Left lung (tissue), 10 donors: ENCODE data around the gene FN1. TPM values are rescaled to one million over a fixed set of nuclear protein-coding genes. Genes with fewer than 3 reads are reported as not detected.
"Not testable (repeated sequence)": the region's sequence is repeated elsewhere in the genome, so short reads cannot be mapped to it uniquely, and the experiment has no call there.

Experiments
- ATAC-seq: fragments of 200-7000 bp; cut with Tn5 transposase; one replicate; pipeline ENCODE4 v1.9.1; 2020; ENCODE audit warnings: moderate library complexity
- DNase-seq, 4 donors: peaks; one replicate each; pipeline ENCODE4 v3.0.0-alpha.2; 2013 to 2020
- H3K27ac ChIP-seq, 2 donors: fragments of 200-600 bp; sonication (generic) in 1 of 2; one replicate each; pipeline versions ENCODE4 v1.5.0 to v1.8.0; 2020 to 2021
- H3K27me3 ChIP-seq, 2 donors: fragments of 200-600 bp; sonication (generic) in 1 of 2; one replicate each; pipeline versions ENCODE4 v1.5.0 to v1.8.0; 2020 to 2021
- H3K36me3 ChIP-seq, 2 donors: fragments of 200-600 bp; sonication (generic) in 1 of 2; one replicate each; pipeline versions ENCODE4 v1.5.0 to v1.8.0; 2020 to 2021
- H3K4me1 ChIP-seq, 2 donors: fragments of 200-600 bp; one replicate each; pipeline ENCODE4 v1.8.0; 2021
- H3K4me3 ChIP-seq, 2 donors: fragments of 200-600 bp; sonication (generic) in 1 of 2; one replicate each; pipeline versions ENCODE4 v1.5.0 to v1.8.0; 2020 to 2021; ENCODE audit warnings: mild to moderate bottlenecking in 1 of 2
- H3K9me3 ChIP-seq, 2 donors: fragments of 200-600 bp; sonication (generic) in 1 of 2; one replicate each; pipeline versions ENCODE4 v1.5.0 to v1.8.0; 2020 to 2021
- CTCF ChIP-seq, 2 donors: fragments of 200-600 bp; sonication (generic) in 1 of 2; IDR thresholded peaks; one replicate each; pipeline versions ENCODE4 v1.5.0 to v1.8.0; 2021; ENCODE audit warnings: antibody characterized with exemption in 2 of 2
- intact Hi-C, 2 donors: fragments of 100-400 bp; cut with DNase I; formaldehyde crosslinking; loops; one replicate each; pipeline versions ENCODE4 v1.11.2 to v1.14.2; 2022
- polyA plus RNA-seq, 6 donors: library from polyadenylated mRNA; unstranded; fragments of 120-200 nt; gene quantifications; one replicate each; pipeline ENCODE4 v1.2.1, GENCODE V29; 2013; ENCODE audit not compliant: insufficient read length in 6 of 6
- total RNA-seq, 2 donors: library from RNA; stranded (reverse); fragmentation: NEBNext Ultra II Directional; extraction: Animal tissue kit (Norgen Biotek cat#: 25700); gene quantifications; one replicate each; pipeline ENCODE4 v1.2.1, GENCODE V29; 2021
- donor health status: DM: no; HTN: yes; CAD: no.
- donor health status: DM: no; HTN: no; CAD: no.

Gene FN1
- total and polyA plus RNA-seq, 8 donors, result 1,663 to 3,073 (median 1,855) TPM

- TF ChIP-seq CTCF (IDR thresholded peaks at IDR 0.05), result no peak
- ATAC-seq (no peak), DNase-seq (no peak)
- Histone ChIP-seq H3K4me3 (no peak overlapping the region), H3K27me3 (no peaks in the 10 kb centered on the region), H3K36me3 (peaks cover 0 to 52% of the 10 kb centered on the region in 2 donors), H3K9me3 (no peaks in the 10 kb centered on the region), H3K4me1 (no peaks in the 10 kb centered on the region), H3K27ac (no peak overlapping the region)
- intact Hi-C loops, result no loop called here
These were observed 75.3 kb downstream of the FN1 start for GRCh38 chr2:215360596-215360995.

GRCh38 chr2:215360059-215360458 lies 75.8 kb downstream of the FN1 start:
- H3K27ac ChIP-seq, ATAC-seq, H3K9me3 ChIP-seq, H3K4me3 ChIP-seq, DNase-seq, intact Hi-C loops, H3K27me3 ChIP-seq, H3K4me1 ChIP-seq: not testable (repeated sequence)
- peaks cover 0 to 47% of the 10 kb centered on the region in 2 donors for H3K36me3 ChIP-seq

GRCh38 chr2:215359576-215359922 lies 76.3 kb downstream of the FN1 start:
- Histone ChIP-seq H3K27ac (no peak overlapping the region), H3K9me3 (no peaks in the 10 kb centered on the region), H3K36me3 (peaks cover 0 to 43% of the 10 kb centered on the region in 2 donors), H3K27me3 (no peaks in the 10 kb centered on the region), H3K4me3 (no peak overlapping the region), H3K4me1 (no peaks in the 10 kb centered on the region)
- DNase-seq (no peak), ATAC-seq (no peak)
- no peak for TF ChIP-seq CTCF (IDR thresholded peaks at IDR 0.05)
- intact Hi-C loops, result no loop called here

- no peak for TF ChIP-seq CTCF (IDR thresholded peaks at IDR 0.05)
- Histone ChIP-seq H3K27ac (no peak overlapping the region), H3K9me3 (no peaks in the 10 kb centered on the region), H3K36me3 (peaks cover 0 to 39% of the 10 kb centered on the region in 2 donors), H3K4me1 (no peaks in the 10 kb centered on the region), H3K27me3 (no peaks in the 10 kb centered on the region), H3K4me3 (no peak overlapping the region)
- ATAC-seq, result no peak
- intact Hi-C loops, result no loop called here
- no peak for DNase-seq
These were observed 76.8 kb downstream of the FN1 start for GRCh38 chr2:215358891-215359575.

GRCh38 chr2:215358312-215358845 lies 77.5 kb downstream of the FN1 start:
- no peak overlapping the region for H3K27ac ChIP-seq
- DNase-seq (no peak), ATAC-seq (no peak)
- no peaks in the 10 kb centered on the region for H3K4me1 ChIP-seq
- peaks cover 0 to 33% of the 10 kb centered on the region in 2 donors for H3K36me3 ChIP-seq
- intact Hi-C loops, result no loop called here
- H3K27me3 ChIP-seq, result no peaks in the 10 kb centered on the region
- no peaks in the 10 kb centered on the region for H3K9me3 ChIP-seq
- TF ChIP-seq CTCF (IDR thresholded peaks at IDR 0.05), result no peak
- no peak overlapping the region for H3K4me3 ChIP-seq

GRCh38 chr2:215357660-215358059 lies 78.2 kb downstream of the FN1 start:
- Histone ChIP-seq H3K27me3 (no peaks in the 10 kb centered on the region), H3K9me3 (no peaks in the 10 kb centered on the region), H3K4me1 (no peaks in the 10 kb centered on the region), H3K4me3 (no peak overlapping the region), H3K36me3 (peaks cover 0 to 27% of the 10 kb centered on the region in 2 donors), H3K27ac (no peak overlapping the region)
- intact Hi-C loops, result no loop called here
- no peak for TF ChIP-seq CTCF (IDR thresholded peaks at IDR 0.05)
- ATAC-seq (no peak), DNase-seq (no peak)
